Left colon (tissue), 2 donors: ENCODE data around the gene PBX3. TPM values are rescaled to one million over a fixed set of nuclear protein-coding genes. Genes with fewer than 3 reads are reported as not detected.

Source experiments
- ATAC-seq: fragments of 200-7000 bp; cut with Tn5 transposase; one replicate; pipeline ENCODE4 v1.9.1; 2020; ENCODE audit warnings: mild to moderate bottlenecking, moderate library complexity
- DNase-seq, 2 donors: peaks; one replicate each; pipeline ENCODE4 v3.0.0-alpha.2; 2020
- intact Hi-C, 2 donors: fragments of 100-400 bp; cut with DNase I in 1 of 2; cut with micrococcal nuclease in 1 of 2; formaldehyde crosslinking; loops; one replicate each; pipeline versions ENCODE4 v1.11.2 to v1.14.0; 2022; cut with DNase I, micrococcal nuclease
- total RNA-seq, 2 donors: library from RNA; stranded (reverse); fragmentation: NEBNext Ultra II Directional; extraction: Animal tissue kit (Norgen Biotek cat#: 25700); gene quantifications; one replicate each; pipeline ENCODE4 v1.2.1, GENCODE V29; 2021
- donor health status: DM: no; HTN: no; CAD: no.
- donor health status: DM: yes; HTN: yes; CAD: no.

The PBX3 gene
- total RNA-seq, 2 donors from 2014 or later: 8.9 to 13.2 TPM

- ATAC-seq (no peak), DNase-seq (no peak)
- intact Hi-C loops: no loop called here
These were observed 226.4 kb downstream of the PBX3 start for GRCh38 chr9:125973547-125973946.

DNA sequence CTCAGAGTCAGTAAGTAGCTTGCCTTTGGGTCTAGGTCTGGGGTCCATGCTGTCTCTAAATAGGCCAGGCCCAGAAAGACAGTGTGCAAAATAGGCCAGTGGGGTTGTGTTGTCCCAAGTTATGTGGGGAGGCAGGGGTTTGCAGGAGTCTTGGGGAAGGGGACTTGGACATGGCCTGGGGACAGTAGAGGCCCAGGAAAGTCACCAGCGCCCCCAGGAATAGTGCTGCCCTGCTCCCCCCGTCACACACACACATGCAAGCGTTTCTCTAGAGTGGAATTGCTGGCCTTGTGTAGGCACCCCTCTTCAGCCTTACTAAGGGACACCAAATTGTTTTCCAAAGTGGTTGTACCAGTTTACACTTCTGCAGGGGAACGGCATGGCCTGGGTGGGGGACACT, 227.5 kb downstream of the PBX3 start:
- intact Hi-C loops: no loop called here
- DNase-seq: no peak
- no peak for ATAC-seq

DNA sequence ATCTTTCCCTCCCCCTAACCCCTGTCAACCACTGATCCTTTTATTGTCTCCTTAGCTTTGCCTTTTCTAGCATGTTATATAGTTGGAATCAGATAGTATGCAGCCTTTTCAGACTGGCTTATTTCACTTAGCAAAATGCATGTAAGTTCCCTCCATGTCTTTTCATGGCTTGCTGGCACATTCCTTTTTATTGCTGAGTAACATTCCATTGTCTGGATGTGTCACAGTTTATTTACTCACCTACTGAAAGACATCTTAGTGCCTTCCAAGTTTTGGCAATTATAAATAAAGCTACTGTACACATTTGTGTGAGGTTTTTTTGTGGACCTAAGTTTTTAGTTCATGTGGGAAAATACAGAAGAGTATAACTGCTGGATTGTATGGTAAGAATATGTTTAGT, 230.1 kb downstream of the PBX3 start:
- intact Hi-C loops: no loop called here
- DNase-seq: no peak
- ATAC-seq: no peak

DNA sequence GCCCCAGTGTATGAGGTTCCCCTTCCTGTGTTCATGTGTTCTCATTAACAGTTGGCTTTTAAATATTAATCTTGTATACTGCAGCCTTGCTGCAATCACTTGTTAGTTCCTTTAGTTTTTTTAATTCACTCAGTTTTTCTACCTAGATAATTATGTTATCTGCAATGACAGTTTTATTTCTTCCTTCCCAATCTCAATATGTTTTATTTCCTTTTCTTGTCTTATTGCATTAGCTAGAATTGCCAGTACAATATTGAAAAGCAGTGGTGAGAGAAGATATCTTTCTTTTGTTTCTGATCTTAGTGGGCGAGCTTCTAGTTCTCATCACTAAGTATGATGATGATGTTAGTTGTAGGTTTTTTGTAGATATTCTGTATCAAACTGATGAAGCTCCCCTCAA, 232.2 kb downstream of the PBX3 start:
- ATAC-seq (no peak), DNase-seq (no peak)
- intact Hi-C loops: no loop called here

GRCh38 chr9:125982798-125983406, 235.7 kb downstream of the PBX3 start:
- ATAC-seq: no peak
- intact Hi-C loops: no loop called here
- DNase-seq: no peak

DNA sequence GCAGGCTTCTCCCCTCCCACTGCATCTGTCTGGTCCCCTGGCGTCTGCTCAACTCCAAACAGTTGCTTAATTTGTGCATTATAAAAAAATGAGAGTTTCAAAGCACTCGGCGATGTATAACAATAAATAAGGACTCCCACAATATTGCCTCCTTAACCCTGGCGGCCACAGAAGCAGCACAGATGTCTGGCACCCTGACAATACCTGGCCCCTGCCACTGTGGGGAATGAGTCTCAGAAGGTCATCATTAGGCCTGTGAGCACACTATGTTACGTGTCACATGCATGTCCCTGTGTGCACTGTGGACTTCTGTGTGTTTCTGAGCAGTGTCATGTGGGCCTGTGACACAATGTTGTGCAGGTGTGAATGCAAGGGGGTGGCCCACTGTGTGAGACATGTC, 236.5 kb downstream of the PBX3 start:
- intact Hi-C loops: no loop called here
- ATAC-seq (no peak), DNase-seq (no peak)

DNA sequence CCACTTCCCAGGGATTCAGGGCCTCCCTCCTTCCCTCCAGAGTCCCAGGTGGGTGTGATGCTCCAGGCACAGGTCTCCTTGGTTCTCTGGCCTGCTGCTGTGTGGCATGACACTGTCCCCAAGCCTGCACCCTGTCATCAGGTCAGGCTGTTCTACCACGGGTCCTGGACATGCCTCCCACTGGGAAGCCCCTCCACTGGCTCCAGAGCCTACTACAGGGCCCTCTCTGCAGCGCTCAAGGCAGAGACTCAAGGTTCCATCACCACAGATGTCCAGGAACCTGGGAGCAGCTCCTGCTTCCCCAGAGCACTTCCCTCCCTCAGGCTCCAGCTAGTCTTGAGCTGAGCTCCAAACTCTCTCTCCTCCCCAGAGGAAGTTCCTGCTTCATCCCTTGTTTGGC, 237.3 kb downstream of the PBX3 start:
- DNase-seq (no peak), ATAC-seq (no peak)
- intact Hi-C loops: no loop called here

DNA sequence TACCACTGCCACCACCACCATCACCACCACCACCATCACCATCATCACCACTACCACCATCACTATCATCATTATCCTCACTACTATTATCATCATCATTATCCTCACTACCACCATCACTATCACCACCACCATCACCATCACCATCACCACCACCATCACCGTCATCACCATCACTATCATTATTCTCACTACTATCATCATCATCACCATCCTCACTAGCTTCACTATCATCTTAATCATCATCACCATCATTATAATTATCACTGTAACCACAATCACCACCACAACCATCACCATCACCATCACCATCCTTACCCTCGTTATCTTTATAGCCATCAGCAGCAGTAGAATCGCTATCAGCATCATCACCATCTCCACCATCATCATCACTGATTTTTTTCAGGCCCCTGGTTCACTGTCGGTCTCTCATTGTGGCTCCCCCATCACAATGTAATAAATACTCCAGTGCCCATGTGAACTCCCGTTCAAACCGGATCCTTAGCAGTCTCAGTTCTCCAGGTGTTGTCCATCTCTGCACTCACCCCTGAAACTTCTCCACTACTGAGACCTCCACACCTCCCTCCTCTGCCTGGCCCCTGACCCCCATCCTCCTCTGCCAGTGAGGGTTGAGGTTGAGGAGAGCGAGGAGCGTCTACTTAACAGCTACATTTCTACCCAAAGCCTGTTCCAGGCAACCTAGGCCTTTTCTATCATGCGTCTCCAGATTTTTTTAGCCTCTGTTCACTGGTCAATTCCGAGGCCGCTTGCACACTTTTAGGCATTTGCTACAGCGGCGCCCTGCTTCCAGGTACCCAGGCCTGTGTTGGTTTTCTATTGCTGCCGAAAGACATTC, 238.2 kb downstream of the PBX3 start:
- no peak for ATAC-seq
- no peak for DNase-seq

DNA sequence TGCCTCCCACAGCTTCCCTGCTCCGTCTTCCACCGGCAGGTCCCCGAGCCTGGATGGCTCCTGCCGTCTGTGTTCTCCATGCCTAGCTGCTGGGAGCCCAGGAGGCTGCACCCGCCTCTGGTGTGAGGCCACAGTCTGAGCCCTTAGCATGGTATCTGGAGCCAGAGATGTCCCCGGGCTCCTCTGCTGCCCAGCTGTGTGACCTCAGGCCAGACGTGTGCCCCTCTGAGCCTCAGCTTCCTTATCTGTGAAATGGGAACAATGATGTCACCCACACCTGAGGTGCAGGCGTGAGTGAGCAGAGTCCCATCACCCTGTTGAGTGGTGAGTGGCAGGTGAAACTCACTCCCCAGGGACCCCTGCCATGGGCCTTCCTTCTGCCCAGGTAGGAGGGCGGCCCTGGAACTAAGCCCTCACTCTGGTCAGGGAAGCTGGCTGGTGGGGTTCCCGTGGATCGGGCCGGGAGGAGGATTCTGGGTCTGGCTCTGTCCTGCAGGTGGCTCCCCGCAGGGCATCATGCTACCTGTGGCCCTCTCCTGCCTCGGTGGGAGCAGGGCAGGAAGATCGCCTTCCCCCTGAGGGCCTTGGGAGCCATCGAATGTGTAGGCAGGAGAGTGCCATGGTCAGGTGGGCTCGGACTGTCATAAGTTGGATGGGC, 239.0 kb downstream of the PBX3 start:
- no peak for ATAC-seq

More for the DNA sequence above, 238.2 kb downstream of the PBX3 start:
- intact Hi-C loops: no loop called here

GRCh38 chr9:125986966-125987365, 239.8 kb downstream of the PBX3 start:
- ATAC-seq (no peak), DNase-seq (no peak)
- intact Hi-C loops: no loop called here

More for the DNA sequence above, 239.0 kb downstream of the PBX3 start:
- intact Hi-C loops: no loop called here
- DNase-seq: no peak

- DNase-seq (no peak), ATAC-seq (no peak)
- intact Hi-C loops: no loop called here
These were observed 240.2 kb downstream of the PBX3 start for GRCh38 chr9:125987420-125987819.

DNA sequence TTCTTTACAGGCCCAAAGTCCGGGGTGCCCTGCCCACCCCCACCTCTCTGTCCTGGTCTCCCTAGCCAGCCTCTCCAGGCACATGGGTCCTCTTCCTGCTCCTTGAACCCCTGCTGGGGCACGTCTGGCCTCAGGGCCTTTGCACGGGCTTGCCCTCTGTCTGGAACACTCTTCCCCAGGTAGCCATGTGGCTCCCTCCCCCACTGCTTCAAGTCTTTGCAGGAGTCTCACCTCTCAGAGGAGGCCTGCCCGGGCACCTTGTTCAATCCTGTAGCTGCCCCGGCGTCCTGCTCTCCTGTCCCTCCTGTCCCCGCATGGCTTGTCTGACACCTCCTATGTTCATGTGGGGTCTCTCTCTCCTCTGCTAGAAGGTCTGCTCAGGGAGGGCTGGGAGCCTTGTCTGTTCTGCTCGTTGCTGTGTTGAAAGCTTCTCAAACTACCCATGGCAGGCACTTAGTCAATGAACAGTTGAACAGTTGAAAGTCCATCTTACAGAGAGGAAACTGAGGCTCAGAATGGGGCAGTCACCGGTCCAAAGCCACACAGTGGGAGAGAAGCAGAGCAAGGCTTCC, 241.4 kb downstream of the PBX3 start:
- no peak for ATAC-seq
- intact Hi-C loops: no loop called here
- DNase-seq: no peak

DNA sequence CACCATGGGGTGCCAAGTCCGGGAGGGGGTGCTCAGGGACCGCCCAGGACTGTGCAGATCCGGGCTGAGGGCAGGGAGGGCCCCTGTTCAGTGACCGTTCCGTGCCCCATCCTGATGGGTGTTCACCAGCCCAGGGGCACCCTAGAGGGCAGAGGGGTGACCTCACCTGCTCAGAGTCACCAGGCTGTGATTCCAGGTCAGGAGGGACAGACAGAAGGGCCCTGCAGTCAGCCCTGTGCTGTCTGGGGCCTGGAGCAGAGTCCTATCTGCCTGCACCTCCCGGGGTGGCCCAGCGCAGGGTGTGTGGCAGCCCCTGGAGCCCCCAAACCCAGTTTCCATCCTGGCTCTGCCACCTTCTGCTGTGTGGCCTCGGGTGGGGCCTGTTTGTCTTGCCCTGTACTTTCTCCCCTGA, 241.9 kb downstream of the PBX3 start:
- no peak for DNase-seq
- intact Hi-C loops: no loop called here
- no peak for ATAC-seq

GRCh38 chr9:125989524-125990180, 242.5 kb downstream of the PBX3 start:
- no peak for DNase-seq
- no peak for ATAC-seq
- intact Hi-C loops: no loop called here

DNA sequence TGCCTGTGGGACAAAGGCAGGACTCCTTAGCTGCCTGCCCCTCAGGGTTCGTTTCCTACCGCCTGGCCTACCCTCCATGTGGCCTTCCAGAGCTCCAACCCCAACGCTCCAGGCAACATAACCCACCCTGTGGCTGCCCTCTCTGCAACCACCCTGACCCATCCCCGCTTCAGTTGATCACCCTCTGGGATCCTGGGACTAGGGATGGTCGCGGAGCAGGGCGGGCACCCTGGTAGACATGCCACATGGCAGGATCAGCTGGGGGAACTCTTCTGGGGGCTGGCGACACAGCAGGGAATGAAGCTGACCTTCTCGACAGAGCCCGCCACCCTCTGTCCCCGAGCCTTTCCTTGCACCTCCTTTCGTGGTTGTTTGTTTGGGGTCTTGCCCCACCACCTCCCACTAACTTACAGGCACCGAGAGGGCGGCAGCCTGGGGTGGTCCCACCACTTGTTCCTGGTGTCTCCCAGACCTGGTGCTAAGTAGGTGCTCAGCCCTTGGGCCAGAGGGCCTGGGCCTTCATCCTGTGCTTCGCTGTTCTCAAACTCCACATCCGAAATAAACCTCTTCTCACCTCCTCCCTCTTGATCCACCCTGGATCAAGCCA, 243.1 kb downstream of the PBX3 start:
- intact Hi-C loops: no loop called here
- ATAC-seq (no peak), DNase-seq (no peak)

DNA sequence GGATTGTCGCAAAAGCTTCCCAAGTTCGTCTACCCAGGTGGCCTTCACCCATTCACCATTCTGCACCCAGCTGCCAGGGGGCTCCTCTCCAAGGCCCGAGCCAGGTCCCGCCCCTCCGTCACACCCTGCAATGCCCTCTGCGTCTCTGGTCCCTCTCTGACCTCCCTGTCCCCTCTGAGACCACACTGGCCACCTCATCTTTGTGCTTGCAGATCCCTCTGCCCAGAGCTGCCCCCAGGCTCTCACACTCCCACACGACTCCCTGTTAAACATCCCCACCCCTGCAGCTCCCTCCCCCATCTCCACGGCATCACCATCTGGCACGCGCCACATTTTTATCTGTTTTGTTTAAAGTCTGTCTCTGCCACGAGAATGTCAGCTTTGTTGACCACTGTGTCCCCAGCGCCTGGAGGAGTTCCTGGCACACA, 243.6 kb downstream of the PBX3 start:
- ATAC-seq: no peak
- no peak for DNase-seq
- intact Hi-C loops: no loop called here

- ATAC-seq: no peak
- DNase-seq: no peak
- intact Hi-C loops: no loop called here
These were observed 244.8 kb downstream of the PBX3 start for GRCh38 chr9:125991886-125992529.

- intact Hi-C loops: no loop called here
These were observed 245.4 kb downstream of the PBX3 start for GRCh38 chr9:125992557-125992956.

More at GRCh38 chr9:125992557-125992956, 245.4 kb downstream of the PBX3 start:
- no peak for DNase-seq
- ATAC-seq: no peak
